Fibroblast of the aortic adventitia (primary cell): ENCODE results near the gene COL6A1. TPM values are rescaled to one million over a fixed set of nuclear protein-coding genes. Genes with fewer than 3 reads are reported as not detected.

Experiments
- DNase-seq: peaks from one replicate; pipeline ENCODE4 v3.0.0-alpha.2; 2010; ENCODE audit warnings: low read depth
- H3K4me3 ChIP-seq: 2 replicates; pipeline ENCODE4 v1.5.1; 2011; ENCODE audit warnings: low read depth, mild to moderate bottlenecking, control low read depth, low read length, moderate library complexity
- total RNA-seq: library from RNA; depleted of rRNA; stranded (reverse); fragments of >200 nt; gene quantifications from 2 replicates; pipeline ENCODE4 v1.2.3, GENCODE V29; 2012; ENCODE audit warnings: low replicate concordance
- TF ChIP-seq, protein P1 (sequence below): IDR thresholded peaks from 2 replicates; pipeline ENCODE4 v1.5.1; 2011; ENCODE audit warnings: mild to moderate bottlenecking, low read length, control low read depth, inconsistent platforms; ENCODE audit not compliant: insufficient read depth

Gene COL6A1
- total RNA-seq, 1 donor, result 1,082 TPM

DNA sequence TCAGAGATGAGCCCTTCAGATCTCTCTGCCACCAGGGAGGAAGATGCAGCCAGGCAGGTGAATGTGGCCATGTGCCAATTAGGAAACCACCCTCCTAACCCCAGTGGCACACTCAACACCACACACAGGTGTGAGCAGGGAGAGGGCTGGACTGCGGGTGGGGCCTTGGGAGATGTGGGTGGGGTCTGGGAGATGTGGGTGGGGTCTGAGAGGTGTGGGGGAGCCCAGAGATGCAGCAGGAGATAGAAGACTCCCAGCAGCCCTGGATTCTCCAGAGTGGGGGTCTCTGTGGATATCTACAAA is 43.2 kb upstream of the COL6A1 start:
- TF ChIP-seq, protein P1, sequence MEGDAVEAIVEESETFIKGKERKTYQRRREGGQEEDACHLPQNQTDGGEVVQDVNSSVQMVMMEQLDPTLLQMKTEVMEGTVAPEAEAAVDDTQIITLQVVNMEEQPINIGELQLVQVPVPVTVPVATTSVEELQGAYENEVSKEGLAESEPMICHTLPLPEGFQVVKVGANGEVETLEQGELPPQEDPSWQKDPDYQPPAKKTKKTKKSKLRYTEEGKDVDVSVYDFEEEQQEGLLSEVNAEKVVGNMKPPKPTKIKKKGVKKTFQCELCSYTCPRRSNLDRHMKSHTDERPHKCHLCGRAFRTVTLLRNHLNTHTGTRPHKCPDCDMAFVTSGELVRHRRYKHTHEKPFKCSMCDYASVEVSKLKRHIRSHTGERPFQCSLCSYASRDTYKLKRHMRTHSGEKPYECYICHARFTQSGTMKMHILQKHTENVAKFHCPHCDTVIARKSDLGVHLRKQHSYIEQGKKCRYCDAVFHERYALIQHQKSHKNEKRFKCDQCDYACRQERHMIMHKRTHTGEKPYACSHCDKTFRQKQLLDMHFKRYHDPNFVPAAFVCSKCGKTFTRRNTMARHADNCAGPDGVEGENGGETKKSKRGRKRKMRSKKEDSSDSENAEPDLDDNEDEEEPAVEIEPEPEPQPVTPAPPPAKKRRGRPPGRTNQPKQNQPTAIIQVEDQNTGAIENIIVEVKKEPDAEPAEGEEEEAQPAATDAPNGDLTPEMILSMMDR, result no peak
- no peak for DNase-seq
- H3K4me3 ChIP-seq, result no peak overlapping the region

DNA sequence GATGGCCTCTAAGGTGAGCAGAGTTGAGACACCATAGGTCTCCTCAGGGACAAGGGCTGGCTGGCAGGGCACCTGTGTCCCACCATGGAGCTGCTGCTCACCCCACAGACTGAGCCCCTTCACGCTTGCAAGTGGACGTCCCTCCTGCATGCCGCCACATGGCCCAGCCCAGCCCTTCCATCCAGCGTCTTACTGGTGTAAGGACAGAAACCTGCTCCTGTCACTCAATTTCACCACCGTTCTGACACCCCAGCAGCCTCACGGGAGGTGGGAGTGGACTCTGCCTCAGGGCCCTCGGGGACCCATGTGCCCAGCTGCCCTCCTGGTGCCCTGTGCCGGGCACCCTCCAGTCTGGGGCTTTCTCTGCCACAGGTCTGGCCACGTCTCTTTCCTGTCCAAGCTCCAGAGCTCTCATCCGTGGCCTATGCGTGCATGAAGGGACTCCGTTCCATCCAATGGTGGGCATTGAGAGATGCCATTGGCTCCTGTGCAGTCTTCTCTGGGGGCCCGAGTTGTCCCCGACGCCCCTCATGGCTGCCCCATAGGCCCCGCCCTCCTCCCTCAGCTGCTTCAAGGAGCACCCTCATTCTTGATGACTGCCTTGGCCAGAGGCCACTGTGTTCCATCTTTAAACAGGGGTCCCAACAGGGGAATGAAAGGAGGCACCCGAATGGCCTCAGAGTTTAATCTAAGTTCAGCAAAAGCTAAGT is 42.6 kb upstream of the COL6A1 start:
- DNase-seq, result no peak
- no peak overlapping the region for H3K4me3 ChIP-seq
- TF ChIP-seq, protein P1, result no peak

DNA sequence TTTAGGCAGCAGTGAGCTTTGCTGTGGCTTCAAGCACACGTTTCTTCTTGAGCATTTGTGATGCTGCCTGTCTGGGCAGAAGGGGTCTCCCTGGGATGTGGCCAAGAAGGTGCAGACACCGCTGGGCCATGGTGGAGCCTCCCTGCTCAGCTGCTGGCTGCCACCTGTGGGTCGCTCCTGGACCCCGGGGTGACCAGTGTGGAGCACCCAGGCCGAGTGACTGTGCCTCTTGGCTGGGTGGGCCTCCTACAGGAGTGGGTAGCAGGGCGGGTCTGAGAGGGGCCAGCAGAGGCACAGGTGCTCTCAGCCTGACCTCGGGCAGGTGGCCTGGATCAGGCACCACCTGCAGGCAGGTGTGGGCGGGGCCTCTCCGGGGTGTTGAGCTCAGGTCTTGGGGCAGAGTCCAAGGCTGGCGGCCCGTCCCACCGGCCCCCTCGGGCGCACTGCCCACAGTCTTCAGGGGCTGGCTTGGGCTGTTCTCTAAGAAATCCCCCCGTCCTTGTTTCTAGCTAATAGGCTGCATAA is 42.0 kb upstream of the COL6A1 start:
- TF ChIP-seq, protein P1, result no peak
- no peak for DNase-seq
- H3K4me3 ChIP-seq, result no peak overlapping the region

DNA sequence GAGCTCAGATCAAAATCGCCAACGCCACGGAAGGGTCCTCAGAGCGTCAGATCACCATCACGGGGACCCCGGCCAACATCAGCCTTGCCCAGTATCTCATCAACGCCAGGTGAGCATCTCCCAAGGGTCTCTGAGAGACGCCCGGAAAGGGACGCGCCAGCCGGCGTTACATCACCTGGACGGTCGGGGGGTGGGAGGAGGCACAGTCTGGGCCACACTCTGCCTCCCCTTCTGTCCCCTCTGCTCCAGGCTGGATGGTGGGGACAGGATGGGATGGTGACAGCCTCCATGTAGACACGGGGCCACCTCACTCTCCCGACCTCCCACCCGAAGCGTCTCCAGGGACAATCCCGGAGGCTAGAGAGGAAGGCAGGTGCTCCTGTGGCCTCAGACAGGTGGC is 41.5 kb upstream of the COL6A1 start:
- no peak overlapping the region for H3K4me3 ChIP-seq
- TF ChIP-seq, protein P1, result no peak
- DNase-seq, result no peak

DNA sequence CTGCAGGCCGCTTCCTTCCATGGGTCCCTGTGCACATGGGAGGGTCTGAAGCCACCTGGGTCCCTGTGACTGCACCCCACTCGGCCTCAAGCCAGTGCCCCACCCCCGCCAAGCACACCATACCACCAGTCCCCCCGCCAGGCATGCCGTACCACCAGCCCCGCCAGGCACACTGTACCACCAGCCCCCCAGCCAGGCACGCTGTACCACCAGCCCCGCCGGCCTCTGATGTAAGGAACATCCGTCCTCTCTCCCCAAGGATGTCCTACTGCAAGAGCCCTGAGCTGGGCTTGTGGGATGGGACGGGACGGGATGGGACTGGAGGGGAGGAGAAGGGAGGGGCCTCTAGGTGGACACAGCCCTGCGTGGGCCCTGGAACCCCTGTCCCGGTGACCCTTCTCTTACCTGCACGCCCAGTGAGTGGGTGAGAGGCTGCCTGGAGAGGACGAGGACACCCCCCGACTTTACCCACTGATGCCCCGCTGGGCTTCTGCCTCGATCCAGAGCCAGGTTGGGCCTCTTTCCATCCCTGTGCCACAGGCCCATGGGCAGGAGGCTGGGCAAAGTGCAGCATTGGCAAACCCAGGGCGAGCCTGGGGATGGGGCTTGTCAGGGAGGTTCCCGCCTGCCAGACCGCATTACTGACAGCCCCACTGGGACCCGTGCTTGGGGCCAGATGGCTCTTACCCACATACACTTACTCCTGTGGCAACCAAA is 40.8 kb upstream of the COL6A1 start:
- no peak for DNase-seq
- no peak overlapping the region for H3K4me3 ChIP-seq
- TF ChIP-seq, protein P1, result no peak

DNA sequence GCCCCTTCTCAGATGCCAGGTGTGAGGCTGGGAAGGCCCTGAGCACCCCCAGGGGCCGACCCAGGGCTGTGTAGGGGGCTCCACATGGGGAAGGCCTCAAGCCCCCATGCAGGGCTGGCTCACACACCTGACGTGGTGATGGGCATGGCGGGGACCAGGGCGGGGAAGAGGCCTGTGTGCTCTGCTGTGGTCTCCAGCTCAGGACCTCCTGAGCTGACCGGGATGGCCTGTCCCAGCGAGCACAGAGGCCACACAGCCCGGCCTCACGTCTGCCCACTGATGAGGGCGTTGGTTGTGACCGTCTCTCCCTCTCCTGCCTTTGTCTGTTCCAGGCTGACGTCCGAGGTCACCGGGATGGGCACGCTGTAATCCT is 40.2 kb upstream of the COL6A1 start:
- no peak for DNase-seq
- no peak overlapping the region for H3K4me3 ChIP-seq
- TF ChIP-seq, protein P1, result no peak
